ENCODE results near the gene TLR4.

Gene TLR4

GRCh38 chr9:117745598-117745997 lies 41.4 kb downstream of the TLR4 start:
- DNase-seq (ENCODE audit: low spot score), result no peak

- no peak for DNase-seq (ENCODE audit: low spot score)
These were observed 42.1 kb downstream of the TLR4 start for GRCh38 chr9:117746263-117746662.

DNA sequence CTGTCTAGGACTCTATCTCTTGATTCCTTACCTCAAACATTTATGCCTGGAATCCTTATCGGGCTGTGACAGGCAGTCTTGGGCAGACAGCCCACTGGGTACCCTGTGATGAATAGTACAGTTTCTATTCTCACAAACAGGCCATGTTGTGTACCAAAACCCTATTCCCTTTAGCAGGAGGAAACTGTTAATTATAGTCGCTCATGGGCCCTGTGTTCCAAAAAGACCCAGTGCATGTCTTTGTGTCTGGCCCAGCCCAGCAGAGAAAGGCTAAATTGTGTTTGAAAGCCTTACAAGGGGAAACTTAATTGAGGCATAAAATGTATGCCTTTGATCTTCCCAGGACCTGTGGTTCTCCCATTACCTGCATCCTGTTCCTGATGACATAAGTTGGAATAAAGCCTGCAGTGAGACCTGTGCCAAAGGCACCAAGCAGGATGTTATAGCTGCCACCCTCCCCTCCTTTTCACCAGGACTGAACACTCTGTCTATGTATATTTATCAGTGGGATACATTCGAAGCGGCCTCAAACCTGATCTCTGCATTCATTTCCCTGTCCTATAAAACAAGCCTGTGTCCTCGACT lies 43.3 kb downstream of the TLR4 start:
- DNase-seq (ENCODE audit: low spot score), result no peak

- DNase-seq (ENCODE audit: low spot score), result no peak
These were observed 46.2 kb downstream of the TLR4 start for GRCh38 chr9:117750401-117750800.

DNA sequence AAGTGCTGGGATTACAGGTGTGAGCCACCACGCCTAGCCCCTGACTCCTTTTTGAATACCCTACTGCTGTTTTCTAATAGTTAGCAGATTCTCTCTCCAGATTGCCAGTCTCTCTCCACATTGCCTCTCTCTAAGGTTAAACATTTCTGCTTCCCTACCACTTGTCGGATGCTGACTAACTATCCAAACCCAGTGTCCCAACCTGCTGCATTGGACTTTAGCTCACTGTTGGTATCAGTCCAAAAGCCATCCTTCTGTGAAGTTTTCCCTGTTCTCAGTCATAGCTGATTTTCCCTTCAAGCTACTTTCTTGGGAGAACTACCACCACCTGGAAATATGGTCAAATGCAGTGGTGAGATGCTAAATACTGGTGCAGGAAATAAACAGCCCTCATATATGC lies 48.7 kb downstream of the TLR4 start:
- DNase-seq (ENCODE audit: low spot score), result no peak

DNA sequence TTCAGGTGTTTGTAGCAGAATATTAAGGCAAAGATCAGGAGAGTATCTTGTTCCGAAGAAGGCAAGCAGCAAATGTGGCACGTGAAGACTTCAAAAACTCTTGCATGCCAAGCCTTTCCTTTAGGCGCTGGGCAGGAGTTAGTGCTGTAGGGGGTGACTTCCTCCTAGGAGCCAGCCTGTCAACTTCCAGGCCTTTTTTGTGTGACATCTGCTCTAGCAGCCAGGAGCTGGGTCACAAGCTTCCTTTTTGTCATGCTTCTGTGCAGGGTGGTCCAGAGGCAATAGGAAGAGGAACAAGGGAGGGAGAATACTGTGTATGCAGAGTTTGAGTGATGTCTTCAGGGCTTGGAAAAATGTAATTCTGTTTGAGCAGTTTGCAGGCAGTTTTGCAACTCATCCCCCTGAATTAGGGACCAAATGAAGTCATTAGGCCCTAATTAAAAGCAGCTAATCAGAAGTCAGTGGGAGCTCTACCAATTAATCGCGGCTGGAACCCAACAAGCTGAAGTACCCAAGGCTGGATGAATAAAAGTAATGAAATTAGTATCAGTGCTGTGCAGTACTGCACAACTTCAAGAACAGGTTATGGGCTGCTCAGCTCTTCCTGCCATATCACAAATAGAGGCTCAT lies 53.5 kb downstream of the TLR4 start:
- no peak for DNase-seq (ENCODE audit: low spot score)

GRCh38 chr9:117763314-117763713 lies 59.1 kb downstream of the TLR4 start:
- no peak for DNase-seq (ENCODE audit: low spot score)

DNA sequence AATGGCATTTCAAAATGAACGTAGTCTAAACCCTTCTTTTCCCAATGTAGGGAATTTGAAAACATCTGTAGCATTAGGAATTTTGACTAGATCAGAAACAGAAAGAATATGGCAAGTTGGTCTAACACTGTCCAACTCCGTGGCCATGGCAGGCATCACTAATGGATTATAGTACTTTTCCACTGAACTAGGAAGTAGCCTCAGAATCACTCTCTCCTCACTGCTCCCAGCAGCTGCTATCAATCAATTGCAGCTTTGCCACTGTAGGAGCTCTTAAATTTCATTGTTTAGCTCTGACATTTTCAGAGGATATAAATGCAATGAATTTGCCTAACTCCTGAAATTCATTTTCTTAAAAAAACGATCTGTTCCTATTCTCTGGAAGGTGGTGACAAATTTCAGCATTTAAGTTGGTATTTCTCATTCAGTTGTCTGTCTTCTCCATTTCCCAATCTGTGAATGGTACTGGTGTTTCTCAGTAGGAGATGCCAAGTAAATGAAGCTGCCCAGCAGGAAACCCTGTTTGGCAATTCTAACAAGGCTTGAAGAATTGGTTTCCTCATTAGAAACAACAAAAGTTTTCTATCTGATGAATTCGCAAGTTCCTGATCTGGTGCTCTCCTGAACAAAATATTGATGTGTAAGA lies 64.7 kb downstream of the TLR4 start:
- no peak for DNase-seq (ENCODE audit: low spot score)

GRCh38 chr9:117771136-117771535 lies 66.9 kb downstream of the TLR4 start:
- no peak for DNase-seq (ENCODE audit: low spot score)

- no peak for DNase-seq (ENCODE audit: low spot score)
These were observed 68.8 kb downstream of the TLR4 start for GRCh38 chr9:117772960-117773359.
